ENCODE measurements around the gene ZNF200. TPM values are rescaled to one million over a fixed set of nuclear protein-coding genes. Genes with fewer than 3 reads are reported as not detected.

ZNF200 gene
- total and polyA plus RNA-seq, 4 donors, result 1.8 to 5.3 (median 3.4) TPM

DNA sequence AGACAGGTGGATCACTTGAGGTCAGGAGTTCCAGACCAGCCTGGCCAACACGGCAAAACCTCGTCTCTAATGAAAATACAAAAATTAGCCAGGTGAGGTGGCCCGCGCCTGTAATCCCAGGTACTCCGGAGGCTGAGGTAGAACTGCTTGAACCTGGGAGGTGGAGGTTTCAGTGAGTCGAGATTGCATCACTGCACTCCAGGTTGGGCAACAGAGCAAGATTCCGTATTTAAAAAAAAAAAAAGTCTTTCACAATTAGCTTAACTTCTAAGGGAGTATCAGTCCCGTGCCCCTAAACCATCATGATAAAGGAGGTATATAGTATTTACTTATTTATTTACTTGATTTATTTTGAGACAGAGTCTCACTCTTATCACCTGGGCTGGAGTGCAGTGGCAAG is 24.9 kb upstream of the ZNF200 start:
- Histone ChIP-seq H3K4me3 (ENCODE audit: low read depth in 1 of 3, low read length in 3 of 3) (no peak overlapping the region), H3K36me3 (ENCODE audit: control insufficient read depth in 4 of 4, insufficient read depth in 3 of 4, low read depth in 1 of 4, low read length in 3 of 4) (no peaks in the 10 kb centered on the region), H3K4me1 (ENCODE audit: control insufficient read depth in 4 of 4, insufficient read depth in 4 of 4, low read length in 3 of 4) (peaks cover 0 to 6% (median 4%) of the 10 kb centered on the region in 4 donors), H3K9me3 (ENCODE audit: control insufficient read depth in 4 of 4, low read length in 3 of 4) (peaks cover 0 to under 1% (median 0%) of the 10 kb centered on the region in 4 donors), H3K9ac (ENCODE audit: low read depth in 1 of 2, low read length in 2 of 2) (no peak overlapping the region), H3K27me3 (ENCODE audit: control insufficient read depth in 4 of 4, insufficient read depth in 4 of 4, low read length in 3 of 4) (no peaks in the 10 kb centered on the region), H3K27ac (ENCODE audit: low read depth in 1 of 2, low read length in 2 of 2) (peak overlapping the region; percentile 48 to 83)
- DNase-seq (ENCODE audit: low spot score), result no peak
- TF ChIP-seq EGR1 (IDR thresholded peaks at IDR 0.05; ENCODE audit: low read depth in 2 of 2) (no peak), NR2F2 (IDR thresholded peaks at IDR 0.05) (no peak), FOXA2 (IDR thresholded peaks at IDR 0.05) (no peak), ATF3 (IDR thresholded peaks at IDR 0.05) (no peak), JUND (IDR thresholded peaks at IDR 0.05) (no peak), SP1 (IDR thresholded peaks at IDR 0.05) (no peak), GABPA (IDR thresholded peaks at IDR 0.05 in 1 of 2, conservative IDR thresholded peaks at IDR 0.05 in 1 of 2) (no peak), TAF1 (conservative IDR thresholded peaks at IDR 0.05) (no peak), FOXA1 (IDR thresholded peaks at IDR 0.05) (no peak), CTCF (IDR thresholded peaks at IDR 0.05; ENCODE audit: low read depth, low read length, missing input control) (no peak), HNF4A (conservative IDR thresholded peaks at IDR 0.05) (no peak)
- TF ChIP-seq, protein P1, sequence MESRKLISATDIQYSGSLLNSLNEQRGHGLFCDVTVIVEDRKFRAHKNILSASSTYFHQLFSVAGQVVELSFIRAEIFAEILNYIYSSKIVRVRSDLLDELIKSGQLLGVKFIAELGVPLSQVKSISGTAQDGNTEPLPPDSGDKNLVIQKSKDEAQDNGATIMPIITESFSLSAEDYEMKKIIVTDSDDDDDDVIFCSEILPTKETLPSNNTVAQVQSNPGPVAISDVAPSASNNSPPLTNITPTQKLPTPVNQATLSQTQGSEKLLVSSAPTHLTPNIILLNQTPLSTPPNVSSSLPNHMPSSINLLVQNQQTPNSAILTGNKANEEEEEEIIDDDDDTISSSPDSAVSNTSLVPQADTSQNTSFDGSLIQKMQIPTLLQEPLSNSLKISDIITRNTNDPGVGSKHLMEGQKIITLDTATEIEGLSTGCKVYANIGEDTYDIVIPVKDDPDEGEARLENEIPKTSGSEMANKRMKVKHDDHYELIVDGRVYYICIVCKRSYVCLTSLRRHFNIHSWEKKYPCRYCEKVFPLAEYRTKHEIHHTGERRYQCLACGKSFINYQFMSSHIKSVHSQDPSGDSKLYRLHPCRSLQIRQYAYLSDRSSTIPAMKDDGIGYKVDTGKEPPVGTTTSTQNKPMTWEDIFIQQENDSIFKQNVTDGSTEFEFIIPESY (IDR thresholded peaks at IDR 0.05), result no peak
- 75% methylated on average over 8 of the region's 8 CpGs for WGBS

GRCh38 chr16:3256866-3257465 is 22.0 kb upstream of the ZNF200 start:
- 77% methylated on average over 9 of the region's 9 CpGs for WGBS
- Histone ChIP-seq H3K4me1 (ENCODE audit: control insufficient read depth in 4 of 4, insufficient read depth in 4 of 4, low read length in 3 of 4) (peaks cover 0 to 2% (median 1%) of the 10 kb centered on the region in 4 donors), H3K36me3 (ENCODE audit: control insufficient read depth in 4 of 4, insufficient read depth in 3 of 4, low read depth in 1 of 4, low read length in 3 of 4) (no peaks in the 10 kb centered on the region), H3K9ac (ENCODE audit: low read depth in 1 of 2, low read length in 2 of 2) (no peak overlapping the region), H3K27ac (ENCODE audit: low read depth in 1 of 2, low read length in 2 of 2) (peak overlapping the region in 1 of 2 donors; percentile 30), H3K9me3 (ENCODE audit: control insufficient read depth in 4 of 4, low read length in 3 of 4) (peaks cover 0 to 2% (median 0%) of the 10 kb centered on the region in 4 donors), H3K27me3 (ENCODE audit: control insufficient read depth in 4 of 4, insufficient read depth in 4 of 4, low read length in 3 of 4) (no peaks in the 10 kb centered on the region), H3K4me3 (ENCODE audit: low read depth in 1 of 3, low read length in 3 of 3) (no peak overlapping the region)
- TF ChIP-seq FOXA2 (IDR thresholded peaks at IDR 0.05), result no peak
- TF ChIP-seq JUND (IDR thresholded peaks at IDR 0.05), result no peak
- no peak for TF ChIP-seq HNF4G (IDR thresholded peaks at IDR 0.05)
- TF ChIP-seq NR2F2 (IDR thresholded peaks at IDR 0.05), result no peak
- TF ChIP-seq ATF3 (IDR thresholded peaks at IDR 0.05), result no peak
- no peak for TF ChIP-seq HNF4A (conservative IDR thresholded peaks at IDR 0.05)
- no peak for TF ChIP-seq SP1 (IDR thresholded peaks at IDR 0.05)
- TF ChIP-seq FOXA1 (IDR thresholded peaks at IDR 0.05), result no peak
- TF ChIP-seq, protein P1 (IDR thresholded peaks at IDR 0.05), result no peak
- TF ChIP-seq EGR1 (IDR thresholded peaks at IDR 0.05; ENCODE audit: low read depth in 2 of 2), result no peak
- TF ChIP-seq, protein P2, sequence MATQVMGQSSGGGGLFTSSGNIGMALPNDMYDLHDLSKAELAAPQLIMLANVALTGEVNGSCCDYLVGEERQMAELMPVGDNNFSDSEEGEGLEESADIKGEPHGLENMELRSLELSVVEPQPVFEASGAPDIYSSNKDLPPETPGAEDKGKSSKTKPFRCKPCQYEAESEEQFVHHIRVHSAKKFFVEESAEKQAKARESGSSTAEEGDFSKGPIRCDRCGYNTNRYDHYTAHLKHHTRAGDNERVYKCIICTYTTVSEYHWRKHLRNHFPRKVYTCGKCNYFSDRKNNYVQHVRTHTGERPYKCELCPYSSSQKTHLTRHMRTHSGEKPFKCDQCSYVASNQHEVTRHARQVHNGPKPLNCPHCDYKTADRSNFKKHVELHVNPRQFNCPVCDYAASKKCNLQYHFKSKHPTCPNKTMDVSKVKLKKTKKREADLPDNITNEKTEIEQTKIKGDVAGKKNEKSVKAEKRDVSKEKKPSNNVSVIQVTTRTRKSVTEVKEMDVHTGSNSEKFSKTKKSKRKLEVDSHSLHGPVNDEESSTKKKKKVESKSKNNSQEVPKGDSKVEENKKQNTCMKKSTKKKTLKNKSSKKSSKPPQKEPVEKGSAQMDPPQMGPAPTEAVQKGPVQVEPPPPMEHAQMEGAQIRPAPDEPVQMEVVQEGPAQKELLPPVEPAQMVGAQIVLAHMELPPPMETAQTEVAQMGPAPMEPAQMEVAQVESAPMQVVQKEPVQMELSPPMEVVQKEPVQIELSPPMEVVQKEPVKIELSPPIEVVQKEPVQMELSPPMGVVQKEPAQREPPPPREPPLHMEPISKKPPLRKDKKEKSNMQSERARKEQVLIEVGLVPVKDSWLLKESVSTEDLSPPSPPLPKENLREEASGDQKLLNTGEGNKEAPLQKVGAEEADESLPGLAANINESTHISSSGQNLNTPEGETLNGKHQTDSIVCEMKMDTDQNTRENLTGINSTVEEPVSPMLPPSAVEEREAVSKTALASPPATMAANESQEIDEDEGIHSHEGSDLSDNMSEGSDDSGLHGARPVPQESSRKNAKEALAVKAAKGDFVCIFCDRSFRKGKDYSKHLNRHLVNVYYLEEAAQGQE (IDR thresholded peaks at IDR 0.05), result no peak
- DNase-seq (ENCODE audit: low spot score), result no peak
